K562 (cell line): ENCODE measurements around the gene GNAL. TPM values are rescaled to one million over a fixed set of nuclear protein-coding genes. Genes with fewer than 3 reads are reported as not detected.

Source experiments
- ARID1B ChIP-seq: fragments of 450-650 bp; IDR thresholded peaks from 2 replicates; pipeline ENCODE4 v1.6.1; 2016; ENCODE audit warnings: antibody characterized with exemption, mild to moderate bottlenecking, inconsistent platforms
- ATF1 ChIP-seq, 2 experiments: fragments of 450-650 bp in 1 of 2; IDR thresholded peaks; 2 replicates each; pipeline ENCODE4 v1.6.1; 2016; ENCODE audit warnings: missing compliant biosample characterization in 1 of 2, missing genetic modification characterization in 1 of 2
- CSDE1 ChIP-seq, 2 experiments: fragments of 450-650 bp; IDR thresholded peaks; 2 replicates each; pipeline ENCODE4 v1.6.1; 2016; ENCODE audit warnings: mild to moderate bottlenecking in 1 of 2
- FOXA1 ChIP-seq: fragments of 450-650 bp; IDR thresholded peaks from 2 replicates; pipeline ENCODE4 v1.6.1; 2016; ENCODE audit warnings: mild to moderate bottlenecking, borderline replicate concordance
- FOXM1 ChIP-seq, 2 experiments: fragments of 450-650 bp in 1 of 2; sonication (generic) in 1 of 2; formaldehyde crosslinking in 1 of 2; IDR thresholded peaks; 2 replicates each; pipeline versions ENCODE4 v1.6.1 to v1.9.0; 2017 to 2022; ENCODE audit warnings: low read depth in 2 of 2, mild to moderate bottlenecking in 2 of 2, missing genetic modification reagents in 1 of 2, moderate library complexity in 1 of 2
- HEY1 ChIP-seq: fragments of 250-450 bp; sonication (Bioruptor Pico); IDR thresholded peaks from 2 replicates; pipeline ENCODE4 v1.5.0; 2020; ENCODE audit warnings: mild to moderate bottlenecking, moderate library complexity, borderline replicate concordance
- MBD2 ChIP-seq: sonication (generic); IDR thresholded peaks from 2 replicates; pipeline ENCODE4 v1.6.1; 2016; ENCODE audit warnings: low read depth, borderline replicate concordance
- NFATC3 ChIP-seq: fragments of 450-650 bp; IDR thresholded peaks from 2 replicates; pipeline ENCODE4 v1.6.1; 2017; ENCODE audit warnings: mild to moderate bottlenecking
- NFRKB ChIP-seq: fragments of 450-650 bp; IDR thresholded peaks from 2 replicates; pipeline ENCODE4 v1.6.1; 2016; ENCODE audit warnings: low read depth
- NR1H2 ChIP-seq: sonication (generic); formaldehyde crosslinking; IDR thresholded peaks from 2 replicates; pipeline ENCODE4 v1.4.0; 2020; ENCODE audit warnings: mild to moderate bottlenecking, missing genetic modification reagents
- NUFIP1 ChIP-seq: fragments of 450-650 bp; IDR thresholded peaks from 2 replicates; pipeline ENCODE4 v1.6.1; 2018; ENCODE audit not compliant: partially characterized antibody
- ZBTB11 ChIP-seq, 3 experiments: fragments of 200-800 bp in 1 of 3; fragments of 250-450 bp in 1 of 3; fragments of 450-650 bp in 1 of 3; sonication (Bioruptor Pico) in 1 of 3; sonication (Bioruptor generic) in 1 of 3; formaldehyde crosslinking in 1 of 3; IDR thresholded peaks; 2 replicates each; pipeline versions ENCODE4 v1.6.1 to v1.8.0; 2016 to 2022; ENCODE audit warnings: mild to moderate bottlenecking in 2 of 3, missing genetic modification characterization in 2 of 3, missing compliant biosample characterization in 1 of 3, moderate library complexity in 1 of 3
- ZBTB9 ChIP-seq: fragments of 450-650 bp; formaldehyde crosslinking; IDR thresholded peaks from 2 replicates; pipeline ENCODE4 v1.4.0; 2020; ENCODE audit warnings: mild to moderate bottlenecking, moderate library complexity
- ZNF197 ChIP-seq: fragments of 200-800 bp; sonication (Bioruptor generic); IDR thresholded peaks from 2 replicates; pipeline ENCODE4 v1.6.1; 2016; ENCODE audit warnings: low read depth, missing genetic modification characterization, missing compliant biosample characterization
- ZNF224 ChIP-seq: sonication (generic); formaldehyde crosslinking; IDR thresholded peaks from 2 replicates; pipeline ENCODE4 v1.8.0; 2022; ENCODE audit warnings: mild to moderate bottlenecking, missing genetic modification reagents
- ZNF75A ChIP-seq: fragments of 450-650 bp; formaldehyde crosslinking; IDR thresholded peaks from 2 replicates; pipeline ENCODE4 v1.4.0; 2020; ENCODE audit warnings: mild to moderate bottlenecking
- ZNF76 ChIP-seq: fragments of 250-450 bp; sonication (Bioruptor Pico); IDR thresholded peaks from 2 replicates; pipeline ENCODE4 v1.4.0; 2020; ENCODE audit warnings: mild to moderate bottlenecking, moderate library complexity, borderline replicate concordance
- polyA plus RNA-seq, 8 experiments: library from polyadenylated mRNA; depleted of rRNA in 4 of 8; stranded (reverse) in 5 of 8; unstranded in 3 of 8; fragments of >200 nt; fragmentation: Nextera tagmentation in 2 of 8; fragmentation: Illumina TruSeq in 1 of 8; extraction: Ambion mirVana in 2 of 8; extraction: Trizol in 1 of 8; gene quantifications; 2 replicates each; pipeline versions ENCODE4 v1.2.1 to v1.2.3, GENCODE V29; 2011 to 2014; ENCODE audit warnings: inconsistent platforms in 1 of 8, missing spikeins in 1 of 8
- total RNA-seq, 7 experiments: library from RNA; depleted of rRNA in 6 of 7; stranded (reverse); fragments of >200 nt in 6 of 7; fragmentation: Illumina TruSeq in 2 of 7; extraction: Trizol in 2 of 7; gene quantifications; 2 replicates each; pipeline versions ENCODE4 v1.2.1 to v1.2.3, GENCODE V29; 2011 to 2021; ENCODE audit warnings: low replicate concordance in 1 of 7
- TF ChIP-seq, protein P1 (sequence below): sonication (generic); formaldehyde crosslinking; IDR thresholded peaks from 2 replicates; pipeline ENCODE4 v1.8.0; 2022; ENCODE audit warnings: mild to moderate bottlenecking, missing genetic modification reagents, borderline replicate concordance
- TF ChIP-seq, protein P2 (sequence below): fragments of 450-650 bp; IDR thresholded peaks from 2 replicates; pipeline ENCODE4 v1.6.1; 2016

GNAL gene
- total and polyA plus RNA-seq, 9 of the 15 experiments (the other 6 are each of a cell fraction or from before 2014, with no cell fraction given), result under 0.01 to 0.10 (median 0.01) TPM; not detected in 5

- TF ChIP-seq MBD2, result peak; percentile 79
- TF ChIP-seq ZNF197 (CRISPR knock-in tag), result 0 out of 2 replicates have a peak, but pooled peaks have one; percentile 50
- no peak for TF ChIP-seq ZNF76 (CRISPR knock-in tag)
- TF ChIP-seq ATF1 (CRISPR knock-in tag; IDR thresholded peaks at IDR 0.05), result no peak
- TF ChIP-seq ATF1 (tag; IDR thresholded peaks at IDR 0.05), result peak; percentile 69
- peak; percentile 52; the same call in 1 of the 2 replicates for TF ChIP-seq FOXA1
- TF ChIP-seq ZNF224 (CRISPR knock-in tag), result no peak
- TF ChIP-seq ARID1B, result peak; percentile 98
- TF ChIP-seq, protein P1, sequence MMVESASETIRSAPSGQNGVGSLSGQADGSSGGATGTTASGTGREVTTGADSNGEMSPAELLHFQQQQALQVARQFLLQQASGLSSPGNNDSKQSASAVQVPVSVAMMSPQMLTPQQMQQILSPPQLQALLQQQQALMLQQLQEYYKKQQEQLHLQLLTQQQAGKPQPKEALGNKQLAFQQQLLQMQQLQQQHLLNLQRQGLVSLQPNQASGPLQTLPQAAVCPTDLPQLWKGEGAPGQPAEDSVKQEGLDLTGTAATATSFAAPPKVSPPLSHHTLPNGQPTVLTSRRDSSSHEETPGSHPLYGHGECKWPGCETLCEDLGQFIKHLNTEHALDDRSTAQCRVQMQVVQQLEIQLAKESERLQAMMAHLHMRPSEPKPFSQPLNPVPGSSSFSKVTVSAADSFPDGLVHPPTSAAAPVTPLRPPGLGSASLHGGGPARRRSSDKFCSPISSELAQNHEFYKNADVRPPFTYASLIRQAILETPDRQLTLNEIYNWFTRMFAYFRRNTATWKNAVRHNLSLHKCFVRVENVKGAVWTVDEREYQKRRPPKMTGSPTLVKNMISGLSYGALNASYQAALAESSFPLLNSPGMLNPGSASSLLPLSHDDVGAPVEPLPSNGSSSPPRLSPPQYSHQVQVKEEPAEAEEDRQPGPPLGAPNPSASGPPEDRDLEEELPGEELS (CRISPR knock-in tag), result peak; percentile 48; the same call in 1 of the 2 replicates
- peak; percentile 85 for TF ChIP-seq FOXM1 (IDR thresholded peaks at IDR 0.05; ENCODE audit: low read depth)
- no peak for TF ChIP-seq FOXM1 (CRISPR knock-in tag; IDR thresholded peaks at IDR 0.05; ENCODE audit: low read depth)
- no peak for TF ChIP-seq ZNF75A (CRISPR knock-in tag)
- no peak for TF ChIP-seq NFRKB
- TF ChIP-seq ZBTB11 (CRISPR knock-in tag; IDR thresholded peaks at IDR 0.05), result peak in 1 of 3 experiments; percentile 56; a peak in 1 of 6 replicates
- no peak for TF ChIP-seq CSDE1 (IDR thresholded peaks at IDR 0.05)
- no peak for TF ChIP-seq ZBTB9 (CRISPR knock-in tag)
- peak; percentile 97 for TF ChIP-seq HEY1
- 0 out of 2 replicates have a peak, but pooled peaks have one; percentile 40 for TF ChIP-seq NFATC3
- no peak for TF ChIP-seq NUFIP1
- TF ChIP-seq NR1H2, result no peak
- TF ChIP-seq, protein P2, sequence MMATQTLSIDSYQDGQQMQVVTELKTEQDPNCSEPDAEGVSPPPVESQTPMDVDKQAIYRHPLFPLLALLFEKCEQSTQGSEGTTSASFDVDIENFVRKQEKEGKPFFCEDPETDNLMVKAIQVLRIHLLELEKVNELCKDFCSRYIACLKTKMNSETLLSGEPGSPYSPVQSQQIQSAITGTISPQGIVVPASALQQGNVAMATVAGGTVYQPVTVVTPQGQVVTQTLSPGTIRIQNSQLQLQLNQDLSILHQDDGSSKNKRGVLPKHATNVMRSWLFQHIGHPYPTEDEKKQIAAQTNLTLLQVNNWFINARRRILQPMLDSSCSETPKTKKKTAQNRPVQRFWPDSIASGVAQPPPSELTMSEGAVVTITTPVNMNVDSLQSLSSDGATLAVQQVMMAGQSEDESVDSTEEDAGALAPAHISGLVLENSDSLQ, result peak; percentile 81
Observed at GRCh38 chr18:11925800-11926481, 236.9 kb downstream of the GNAL start (continued).
